Ascending aorta (tissue), 2 donors: Measurements from ENCODE around the gene ANKRD34A. TPM values are rescaled to one million over a fixed set of nuclear protein-coding genes. Genes with fewer than 3 reads are reported as not detected.

Experiments
- DNase-seq, 2 donors: peaks; one replicate each; pipeline ENCODE4 v3.0.0-alpha.2; 2019; ENCODE audit warnings: low spot score in 2 of 2
- H3K27ac ChIP-seq, 2 donors: fragments of 200-600 bp; sonication (generic); one replicate each; pipeline ENCODE4 v1.5.1; 2016 to 2017; ENCODE audit warnings: mild to moderate bottlenecking in 1 of 2
- H3K27me3 ChIP-seq: fragments of 200-600 bp; sonication (generic); one replicate; pipeline ENCODE4 v1.5.1; 2017
- H3K36me3 ChIP-seq, 2 donors: fragments of 200-600 bp; sonication (generic); one replicate each; pipeline ENCODE4 v1.5.1; 2016
- H3K4me1 ChIP-seq, 2 donors: fragments of 200-600 bp; sonication (generic); one replicate each; pipeline ENCODE4 v1.5.1; 2016 to 2017; ENCODE audit warnings: mild to moderate bottlenecking in 1 of 2
- H3K4me3 ChIP-seq, 2 donors: fragments of 200-600 bp; sonication (generic); one replicate each; pipeline ENCODE4 v1.5.1; 2016 to 2017; ENCODE audit warnings: mild to moderate bottlenecking in 1 of 2
- H3K9me3 ChIP-seq, 2 donors: fragments of 200-600 bp; sonication (generic); one replicate each; pipeline ENCODE4 v1.5.1; 2016
- intact Hi-C: fragments of 100-400 bp; cut with DNase I; formaldehyde crosslinking; loops from one replicate; pipeline ENCODE4 v1.15.1; 2023
- total RNA-seq: library from RNA; depleted of rRNA; stranded (reverse); fragments of >200 nt; gene quantifications from one replicate; pipeline ENCODE4 v1.1.0, GENCODE V29; 2016
- TF ChIP-seq, protein P1 (sequence below), 3 experiments: fragments of 200-600 bp in 2 of 3; fragments of 450-650 bp in 1 of 3; sonication (generic) in 2 of 3; IDR thresholded peaks; one replicate each; pipeline ENCODE4 v1.5.1; 2016 to 2019; ENCODE audit warnings: antibody characterized with exemption in 3 of 3, mild to moderate bottlenecking in 1 of 3, moderate library complexity in 1 of 3

Gene ANKRD34A
- total RNA-seq, 1 donor from 2014 or later = 13.6 TPM

DNA sequence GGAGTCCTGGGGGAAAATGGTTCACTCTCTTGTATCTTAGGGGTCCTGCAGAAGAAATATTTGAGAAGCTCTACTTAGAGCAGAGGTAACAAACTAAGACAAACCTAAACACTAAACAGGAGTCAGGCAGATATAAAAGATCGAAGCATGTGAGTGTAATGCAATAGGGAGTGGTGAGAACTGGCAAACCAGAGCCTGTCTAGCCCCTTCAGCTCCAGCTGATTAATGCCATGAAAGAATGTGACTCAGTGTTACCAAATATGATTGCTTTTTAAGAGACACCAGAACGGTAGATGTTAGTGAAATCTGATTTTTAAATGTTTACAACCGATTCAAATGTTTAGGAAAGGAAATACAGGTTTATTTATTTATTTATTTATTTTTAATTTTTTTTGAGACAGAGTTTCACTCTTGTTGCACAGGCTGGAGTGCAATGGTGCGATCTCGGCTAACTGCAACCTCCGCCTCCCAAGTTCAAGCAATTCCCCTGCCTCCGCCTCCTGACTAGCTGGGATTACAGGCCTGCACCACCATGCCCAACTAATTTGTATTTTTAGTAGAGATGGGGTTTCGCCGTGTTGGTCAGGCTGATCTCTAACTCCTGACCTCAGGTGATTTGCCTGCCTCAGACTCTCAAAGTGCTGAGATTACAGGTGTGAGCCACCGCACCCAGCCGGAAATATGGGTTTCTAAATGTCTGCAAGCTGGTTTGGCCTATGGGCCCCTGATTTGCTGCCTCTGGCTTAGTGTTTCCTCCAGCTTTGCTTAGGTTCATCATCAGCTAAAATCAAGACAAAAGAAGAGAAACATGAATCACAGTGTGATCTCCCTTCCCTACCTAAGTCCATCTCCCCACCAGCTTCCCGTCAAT is 19.8 kb upstream of the ANKRD34A start:
- peak in 1 of 2 donors; percentile 24 for DNase-seq
- peaks cover 30 to 62% of the 10 kb centered on the region in 2 donors for H3K4me1 ChIP-seq
- TF ChIP-seq, protein P1, sequence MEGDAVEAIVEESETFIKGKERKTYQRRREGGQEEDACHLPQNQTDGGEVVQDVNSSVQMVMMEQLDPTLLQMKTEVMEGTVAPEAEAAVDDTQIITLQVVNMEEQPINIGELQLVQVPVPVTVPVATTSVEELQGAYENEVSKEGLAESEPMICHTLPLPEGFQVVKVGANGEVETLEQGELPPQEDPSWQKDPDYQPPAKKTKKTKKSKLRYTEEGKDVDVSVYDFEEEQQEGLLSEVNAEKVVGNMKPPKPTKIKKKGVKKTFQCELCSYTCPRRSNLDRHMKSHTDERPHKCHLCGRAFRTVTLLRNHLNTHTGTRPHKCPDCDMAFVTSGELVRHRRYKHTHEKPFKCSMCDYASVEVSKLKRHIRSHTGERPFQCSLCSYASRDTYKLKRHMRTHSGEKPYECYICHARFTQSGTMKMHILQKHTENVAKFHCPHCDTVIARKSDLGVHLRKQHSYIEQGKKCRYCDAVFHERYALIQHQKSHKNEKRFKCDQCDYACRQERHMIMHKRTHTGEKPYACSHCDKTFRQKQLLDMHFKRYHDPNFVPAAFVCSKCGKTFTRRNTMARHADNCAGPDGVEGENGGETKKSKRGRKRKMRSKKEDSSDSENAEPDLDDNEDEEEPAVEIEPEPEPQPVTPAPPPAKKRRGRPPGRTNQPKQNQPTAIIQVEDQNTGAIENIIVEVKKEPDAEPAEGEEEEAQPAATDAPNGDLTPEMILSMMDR (IDR thresholded peaks at IDR 0.05) = no peak
- intact Hi-C loops = no loop called here
- H3K4me3 ChIP-seq = no peak overlapping the region
- no peaks in the 10 kb centered on the region for H3K27me3 ChIP-seq
- peak overlapping the region; percentile 90 to 98 for H3K27ac ChIP-seq
- H3K9me3 ChIP-seq = no peaks in the 10 kb centered on the region
- no peaks in the 10 kb centered on the region for H3K36me3 ChIP-seq

DNA sequence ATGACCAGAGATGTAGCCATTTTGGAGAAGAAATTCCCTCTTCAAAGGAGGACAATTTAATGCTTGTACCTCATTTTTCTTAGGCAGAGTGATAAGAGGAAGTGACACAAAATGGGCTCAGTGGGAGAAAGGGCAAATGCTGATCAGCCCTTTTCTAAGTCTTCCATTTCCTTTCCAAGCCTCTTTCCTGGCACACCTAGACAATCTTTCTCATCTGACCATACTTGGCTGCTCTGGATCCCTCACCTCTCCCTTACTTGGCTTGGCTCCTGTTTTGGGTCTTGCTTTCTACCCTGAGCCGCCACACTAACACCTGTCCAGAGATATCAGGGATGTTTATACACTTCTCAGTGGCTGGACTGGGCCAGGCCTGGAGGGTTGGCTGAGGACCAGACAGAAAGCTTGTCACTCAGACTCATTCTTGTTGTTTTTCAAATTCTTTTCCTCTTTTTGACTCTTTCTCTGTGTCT is 18.9 kb upstream of the ANKRD34A start:
- TF ChIP-seq, protein P1 (IDR thresholded peaks at IDR 0.05) = no peak
- H3K4me3 ChIP-seq = no peak overlapping the region
- peak in 1 of 2 donors; percentile 64 for DNase-seq
- intact Hi-C loops = no loop called here
- no peaks in the 10 kb centered on the region for H3K36me3 ChIP-seq
- peak overlapping the region; percentile 90 to 98 for H3K27ac ChIP-seq
- no peaks in the 10 kb centered on the region for H3K27me3 ChIP-seq
- no peaks in the 10 kb centered on the region for H3K9me3 ChIP-seq
- H3K4me1 ChIP-seq = peaks cover 38 to 71% of the 10 kb centered on the region in 2 donors

DNA sequence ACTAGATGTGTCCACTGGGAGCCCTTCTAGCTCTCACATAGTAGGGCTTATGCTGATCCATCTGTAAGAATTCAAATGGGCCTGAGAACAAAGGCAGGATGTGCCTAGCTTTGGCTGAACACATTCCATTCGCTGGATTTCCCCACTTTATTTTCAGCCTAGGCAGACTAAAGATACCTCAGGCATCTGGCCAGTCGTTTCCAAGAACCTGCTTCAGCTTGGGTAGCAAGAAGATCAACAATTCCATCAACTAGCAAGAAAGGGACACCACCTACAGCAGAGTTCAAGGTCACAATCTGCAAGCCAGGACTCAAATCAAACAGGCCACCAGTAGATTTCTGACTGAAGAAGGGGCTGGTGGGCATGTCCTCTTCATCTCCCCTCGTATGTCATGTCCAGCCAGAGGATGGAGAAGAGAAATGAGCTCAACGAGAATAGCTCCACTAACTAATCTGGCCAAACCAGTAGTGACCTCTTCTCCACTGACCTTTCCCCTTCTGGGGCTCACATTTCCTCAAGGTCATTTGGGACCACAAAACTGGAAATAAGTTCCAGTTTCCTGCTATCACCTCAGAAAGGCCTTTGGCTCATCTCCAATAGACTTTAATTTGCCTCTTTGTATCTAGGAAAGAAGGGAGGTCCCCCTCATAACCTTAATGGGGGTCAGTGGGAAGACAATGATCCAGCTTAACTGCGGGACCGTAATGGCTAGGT is 17.8 kb upstream of the ANKRD34A start:
- intact Hi-C loops = no loop called here
- Histone ChIP-seq H3K4me1 (peaks cover 42 to 81% of the 10 kb centered on the region in 2 donors), H3K9me3 (no peaks in the 10 kb centered on the region), H3K27me3 (no peaks in the 10 kb centered on the region), H3K4me3 (no peak overlapping the region), H3K36me3 (no peaks in the 10 kb centered on the region), H3K27ac (peak overlapping the region; percentile 90 to 98)
- peak in 1 of 2 donors; percentile 82 for DNase-seq
- TF ChIP-seq, protein P1 (IDR thresholded peaks at IDR 0.05) = no peak

DNA sequence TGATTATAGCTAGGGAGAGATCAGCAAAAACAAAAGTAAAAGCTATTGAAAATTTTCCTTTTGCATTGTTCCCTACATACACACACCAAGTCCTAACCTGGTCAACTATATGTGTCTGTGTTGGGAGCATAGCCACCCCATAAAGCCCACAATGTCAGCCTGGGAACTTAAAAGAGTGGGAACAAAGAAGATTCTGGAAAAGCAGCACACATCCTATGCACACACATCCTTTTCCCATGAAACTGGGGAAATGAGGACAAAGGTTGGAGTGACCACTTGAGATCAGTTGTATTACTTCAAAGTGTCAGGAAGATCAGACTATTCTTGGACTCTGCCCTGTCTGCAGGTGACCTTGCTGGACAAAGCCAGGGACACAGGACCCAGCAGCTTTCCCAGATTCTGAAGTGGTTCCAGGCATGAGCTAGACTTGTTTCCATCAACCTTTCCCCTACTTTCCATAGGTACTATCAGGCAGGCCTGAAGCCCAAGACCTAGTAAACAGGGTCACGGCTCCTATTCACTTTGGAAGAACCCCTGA is 16.2 kb upstream of the ANKRD34A start:
- Histone ChIP-seq H3K4me3 (peak overlapping the region in 1 of 2 donors; percentile 18), H3K36me3 (peaks cover 0 to 3% of the 10 kb centered on the region in 2 donors), H3K27me3 (no peaks in the 10 kb centered on the region), H3K27ac (peak overlapping the region; percentile 90 to 98), H3K4me1 (peaks cover 42 to 73% of the 10 kb centered on the region in 2 donors), H3K9me3 (no peaks in the 10 kb centered on the region)
- TF ChIP-seq, protein P1 (IDR thresholded peaks at IDR 0.05) = no peak
- peak in 1 of 2 donors; percentile 61 for DNase-seq
- intact Hi-C loops = no loop called here

DNA sequence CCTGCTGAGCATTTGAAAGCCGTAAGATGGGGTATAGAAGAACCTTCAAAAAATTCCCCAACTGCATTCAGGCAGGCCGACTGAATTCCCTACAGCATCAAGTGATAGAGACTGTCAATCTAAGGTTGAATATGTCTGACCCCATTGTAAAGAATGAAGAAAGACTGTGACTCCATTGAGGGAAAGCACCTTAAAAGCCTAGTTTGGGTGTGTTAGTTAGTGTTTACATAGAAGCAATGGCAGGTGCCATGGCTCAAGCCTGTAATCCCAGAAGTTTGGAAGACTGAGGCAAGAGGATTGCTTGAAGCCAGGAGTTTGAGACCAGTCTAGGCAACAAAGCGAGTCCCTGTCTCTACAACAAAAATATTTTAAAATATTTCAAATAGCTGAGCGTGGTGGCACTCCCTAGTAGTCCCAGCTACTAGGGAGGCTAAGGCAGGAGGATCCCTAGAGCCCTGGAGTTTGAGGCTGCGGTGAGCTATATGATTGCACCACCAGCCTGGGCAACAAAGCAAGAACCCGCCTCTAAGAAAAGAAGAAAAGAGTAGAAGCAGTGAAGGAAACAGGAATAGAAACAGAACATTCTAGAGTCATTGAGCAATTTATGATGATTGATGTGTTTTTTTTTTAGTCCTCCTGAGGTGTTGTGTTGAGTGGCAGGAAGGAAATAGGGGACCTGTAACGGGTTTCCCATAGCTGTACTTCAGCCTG is 15.5 kb upstream of the ANKRD34A start:
- intact Hi-C loops = loop anchor here (1.0 to 5.0 kb wide), 3 partner anchors 16 to 88 kb away; partner anchors contain the start of gene TXNIP
- Histone ChIP-seq H3K4me1 (peaks cover 36 to 67% of the 10 kb centered on the region in 2 donors), H3K27me3 (no peaks in the 10 kb centered on the region), H3K36me3 (peaks cover 0 to 3% of the 10 kb centered on the region in 2 donors), H3K27ac (peak overlapping the region; percentile 90 to 98), H3K9me3 (no peaks in the 10 kb centered on the region), H3K4me3 (peak overlapping the region; percentile 18 to 40)
- TF ChIP-seq, protein P1 (IDR thresholded peaks at IDR 0.05) = no peak
- DNase-seq = peak in 1 of 2 donors; percentile 76
